GM21619 (cell line): ENCODE data around the gene LBHD1.
"Not testable (repeated sequence)": the region's sequence is repeated elsewhere in the genome, so short reads cannot be mapped to it uniquely, and the experiment has no call there.

Source experiments
- ATAC-seq: cut with Tn5 transposase; IDR thresholded peaks from one replicate; pipeline ENCODE4 v1.9.1; 2021; ENCODE audit not compliant: unreplicated experiment

LBHD1 gene

GRCh38 chr11:62671608-62672389 is at the start of gene LBHD1, which contains the start of gene UQCC3:
Gene LBHD1, minus strand, starts transcription at chr11:62672267. Its CDS starts 2,236 bp downstream, at chr11:62670031.
Gene UQCC3, plus strand, starts transcription at chr11:62671673. Its CDS starts 73 bp downstream, at chr11:62671746.
- ATAC-seq, result peak; percentile 49

GRCh38 chr11:62719302-62719978 is 47.4 kb upstream of the LBHD1 start:
- ATAC-seq, result no peak

GRCh38 chr11:62716816-62717215 is 44.7 kb upstream of the LBHD1 start:
- ATAC-seq, result no peak

GRCh38 chr11:62716206-62716605 is 44.1 kb upstream of the LBHD1 start:
- ATAC-seq, result no peak

GRCh38 chr11:62715150-62716130 is 43.4 kb upstream of the LBHD1 start:
- no peak for ATAC-seq

- no peak for ATAC-seq
Measured at GRCh38 chr11:62713343-62713742, 41.3 kb upstream of the LBHD1 start.

GRCh38 chr11:62712861-62713260 is 40.8 kb upstream of the LBHD1 start:
- ATAC-seq, result no peak

- no peak for ATAC-seq
Measured at GRCh38 chr11:62712276-62712812, 40.3 kb upstream of the LBHD1 start.

GRCh38 chr11:62710001-62710345 is 37.9 kb upstream of the LBHD1 start:
- ATAC-seq, result no peak

GRCh38 chr11:62709247-62710000 is 37.4 kb upstream of the LBHD1 start:
- ATAC-seq, result peak; percentile 62

GRCh38 chr11:62708793-62709192 is 36.7 kb upstream of the LBHD1 start:
- no peak for ATAC-seq

- no peak for ATAC-seq
Measured at GRCh38 chr11:62708392-62708791, 36.3 kb upstream of the LBHD1 start.

GRCh38 chr11:62707277-62707861 is 35.3 kb upstream of the LBHD1 start, which contains the start of the genes BSCL2 and GNG3:
Gene BSCL2, minus strand, starts transcription at chr11:62707424. Its CDS starts 229 bp downstream, at chr11:62707195.
Gene GNG3, plus strand, starts transcription at chr11:62707676. Its CDS starts 620 bp downstream, at chr11:62708296.
- ATAC-seq, result no peak

GRCh38 chr11:62706850-62707247 is 34.8 kb upstream of the LBHD1 start:
- ATAC-seq, result no peak

GRCh38 chr11:62705880-62706849 is 34.1 kb upstream of the LBHD1 start:
- peak; percentile 46 for ATAC-seq

- no peak for ATAC-seq
Measured at GRCh38 chr11:62705413-62705812, 33.3 kb upstream of the LBHD1 start.

- ATAC-seq, result not testable (repeated sequence)
Measured at GRCh38 chr11:62703921-62704320, 31.9 kb upstream of the LBHD1 start.

- no peak for ATAC-seq
Measured at GRCh38 chr11:62702246-62702645, 30.2 kb upstream of the LBHD1 start.
